HL-60/S4 treated with retinoic acid at 250 ng/mL for 4 days and 3 days (cell line): Measurements from ENCODE around the gene TENM4.

ENCODE experiments used
- in situ Hi-C: fragments of 300-500 bp; cut with MboI; formaldehyde crosslinking; loops from 2 replicates; pipeline ENCODE4 v1.7.0; 2022; ENCODE audit warnings: low sequenced_read_pairs

Gene TENM4

DNA sequence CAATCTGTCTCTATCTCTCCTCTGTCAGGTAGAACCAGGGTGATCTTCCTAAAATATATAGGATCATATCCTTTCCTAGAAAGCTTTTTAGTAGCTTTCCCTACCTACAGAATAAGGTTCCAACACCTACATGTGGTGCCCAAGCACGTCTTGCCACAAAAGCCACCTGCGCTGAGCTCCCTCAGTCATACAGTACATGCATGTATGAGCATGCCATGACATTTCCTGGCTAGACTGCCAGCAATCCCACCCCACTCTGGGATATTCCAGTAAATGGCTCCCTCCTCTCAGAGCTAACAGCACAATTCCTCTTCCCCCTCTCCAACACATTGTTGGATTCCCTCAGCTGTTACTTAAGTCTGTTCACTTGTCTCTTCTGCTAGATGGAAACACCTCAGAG, 398.0 kb downstream of the TENM4 start:
- in situ Hi-C loops = no loop called here

DNA sequence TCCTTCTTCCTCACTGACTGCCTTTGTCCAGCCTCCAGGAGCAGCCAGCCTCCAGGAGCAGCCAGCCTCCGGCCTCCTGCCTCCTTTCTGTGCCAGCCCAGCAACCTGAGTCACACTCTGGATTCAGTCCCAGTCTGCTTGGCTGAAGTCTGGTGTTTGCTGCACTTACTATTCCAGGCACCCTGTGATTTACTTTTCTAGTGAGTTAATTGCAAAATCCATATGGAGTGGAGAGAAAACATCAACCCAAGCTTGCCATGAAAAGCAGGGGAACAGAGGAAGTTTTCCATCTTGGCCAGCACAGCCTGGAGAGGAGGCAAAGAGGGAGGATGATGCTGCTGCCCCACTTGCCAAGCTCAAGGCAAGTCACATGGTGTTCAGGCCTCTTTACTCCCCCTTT, 400.5 kb downstream of the TENM4 start:
- in situ Hi-C loops = no loop called here

DNA sequence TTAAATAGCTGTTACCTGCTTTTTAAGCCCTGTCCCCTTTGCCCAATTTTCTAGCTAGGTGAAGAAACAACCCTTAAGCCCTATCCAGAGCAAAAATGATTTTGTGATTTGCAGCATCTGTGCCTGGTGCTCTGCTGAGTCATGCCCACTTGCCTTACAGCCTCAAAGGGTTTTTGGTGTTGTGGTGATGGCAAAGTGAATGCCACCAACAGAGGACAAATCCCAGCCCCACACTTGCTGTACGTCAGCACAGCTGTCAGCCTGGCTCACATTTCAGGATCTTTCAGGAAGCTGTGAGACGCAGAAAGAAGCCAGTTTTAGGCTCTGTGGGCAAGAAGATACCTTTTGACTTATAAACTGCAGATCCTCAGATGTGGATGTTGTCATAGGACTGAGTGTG, 401.7 kb downstream of the TENM4 start:
- in situ Hi-C loops = no loop called here

DNA sequence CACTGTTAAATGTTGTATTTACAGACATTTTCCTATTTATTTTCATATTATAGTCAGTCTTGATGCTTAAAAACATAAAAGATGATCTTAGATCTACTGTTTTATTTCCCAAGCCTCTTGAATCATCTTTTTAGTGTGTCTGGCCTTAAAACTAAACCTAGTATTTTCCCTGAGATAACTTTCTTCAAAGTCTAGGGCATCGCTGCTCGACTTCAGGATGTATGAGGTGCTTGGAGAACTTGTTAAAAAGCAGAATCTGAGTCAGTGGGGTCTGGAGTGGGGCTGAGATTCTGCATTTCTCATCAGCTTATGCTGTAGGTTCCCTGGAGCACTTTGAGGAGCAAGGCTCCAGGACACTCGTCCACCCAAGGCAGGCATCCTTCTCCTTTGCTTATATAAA, 404.9 kb downstream of the TENM4 start:
- in situ Hi-C loops = no loop called here

DNA sequence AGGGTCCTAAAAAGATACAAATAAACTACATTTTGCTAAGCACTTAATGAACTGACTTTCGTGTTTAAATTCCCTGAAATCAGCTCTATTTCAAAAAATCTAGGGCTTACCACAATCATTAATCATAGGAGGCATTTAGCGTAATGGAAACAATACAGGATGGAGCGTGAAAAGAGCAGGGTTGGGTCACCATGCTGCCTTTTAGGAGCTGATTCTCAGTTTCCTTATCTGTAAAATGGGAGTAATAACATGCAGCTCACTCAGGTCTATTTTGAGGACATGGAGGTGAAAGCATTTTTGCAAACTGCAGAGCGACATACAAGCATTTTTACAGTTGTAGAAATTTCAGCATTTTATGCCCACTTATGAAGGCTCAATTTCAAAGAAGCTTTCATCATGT, 407.0 kb downstream of the TENM4 start:
- in situ Hi-C loops = no loop called here

DNA sequence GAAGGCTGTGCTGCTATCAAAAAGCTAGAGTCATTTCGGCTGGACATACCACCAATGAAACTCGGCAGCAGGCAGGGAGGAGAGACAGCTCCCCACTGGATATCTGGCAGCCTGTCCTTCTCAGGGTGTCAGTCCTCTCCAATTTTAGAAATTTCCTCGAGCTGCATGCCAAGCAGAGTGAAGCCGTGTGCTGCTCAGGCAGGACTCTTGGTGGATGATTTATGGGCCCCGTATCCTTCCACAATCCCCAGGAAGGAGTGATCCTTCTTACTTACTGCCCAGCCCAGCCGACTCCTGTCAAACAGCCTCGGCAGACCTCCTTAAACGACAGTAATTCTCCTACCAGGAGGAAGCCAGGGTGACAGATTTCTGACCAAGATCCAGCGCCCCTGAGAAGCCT, 410.4 kb downstream of the TENM4 start:
- in situ Hi-C loops = no loop called here

DNA sequence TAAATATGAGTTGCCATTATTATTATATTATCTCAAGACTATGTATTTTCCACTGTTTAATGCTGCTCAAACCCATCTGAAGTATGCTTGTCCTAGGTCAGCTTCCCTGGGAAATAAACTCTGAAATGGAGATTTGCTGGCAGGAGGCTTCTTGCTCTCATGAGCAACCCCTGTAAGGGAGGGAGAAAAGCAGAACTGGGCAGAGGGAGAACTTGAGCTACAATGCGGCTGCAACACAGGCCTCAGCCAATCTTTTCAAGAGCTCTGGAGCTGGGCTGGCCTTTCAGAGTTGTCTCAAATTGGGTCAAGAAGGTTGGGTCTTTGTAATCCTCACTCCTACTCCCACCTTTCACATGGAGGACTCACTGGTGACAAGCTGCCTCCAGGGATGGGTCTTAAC, 412.6 kb downstream of the TENM4 start:
- in situ Hi-C loops = no loop called here

DNA sequence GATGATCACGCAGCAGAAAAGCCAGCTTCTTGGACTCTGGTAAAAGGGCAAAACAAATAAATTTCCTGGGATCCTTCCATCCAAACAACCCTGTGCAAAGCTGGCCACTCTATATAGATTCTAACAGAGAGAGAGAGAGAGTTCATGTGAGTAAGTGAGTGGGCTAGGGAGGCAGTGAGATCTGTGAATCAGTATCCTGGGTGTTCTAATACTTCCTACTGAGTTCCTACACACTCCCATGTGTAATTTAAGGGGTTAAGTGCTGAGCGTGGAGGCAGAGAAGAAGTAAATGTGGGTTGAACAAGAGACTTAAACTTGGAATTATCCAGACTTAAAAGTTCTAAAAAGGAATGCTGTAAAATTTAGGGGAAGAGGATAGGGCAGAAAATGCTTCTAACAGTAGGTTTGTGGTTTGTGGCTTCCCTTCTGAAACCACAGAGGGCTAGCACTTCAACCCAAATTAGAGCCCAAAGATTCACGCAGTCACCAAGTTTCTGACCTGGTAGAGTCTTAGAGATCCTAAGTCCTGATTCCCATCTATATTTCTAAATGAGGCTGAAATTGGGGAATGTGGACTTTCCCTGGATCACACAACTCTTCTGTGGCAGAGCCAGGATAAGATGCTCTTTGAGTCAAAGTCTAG, 413.9 kb downstream of the TENM4 start:
- in situ Hi-C loops = no loop called here

DNA sequence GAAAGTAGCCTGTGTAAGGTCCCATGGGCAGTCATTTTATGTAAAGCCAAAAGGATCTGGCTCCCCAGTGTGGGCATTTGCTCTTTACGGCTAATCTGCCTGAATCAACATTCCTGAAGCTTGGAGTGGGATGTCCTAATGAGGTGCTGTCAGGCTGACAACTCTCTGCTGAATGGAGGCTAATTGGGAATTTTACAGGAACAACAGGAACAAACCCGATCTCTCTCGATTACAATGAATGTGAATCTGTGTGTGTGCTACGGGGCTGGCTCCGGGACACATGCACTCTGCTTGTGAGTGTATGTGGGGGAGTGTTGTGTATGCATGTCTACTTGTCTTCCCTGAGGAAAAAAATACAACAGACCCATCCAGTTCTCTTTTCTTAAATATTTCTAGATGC, 415.2 kb downstream of the TENM4 start:
- in situ Hi-C loops = no loop called here

DNA sequence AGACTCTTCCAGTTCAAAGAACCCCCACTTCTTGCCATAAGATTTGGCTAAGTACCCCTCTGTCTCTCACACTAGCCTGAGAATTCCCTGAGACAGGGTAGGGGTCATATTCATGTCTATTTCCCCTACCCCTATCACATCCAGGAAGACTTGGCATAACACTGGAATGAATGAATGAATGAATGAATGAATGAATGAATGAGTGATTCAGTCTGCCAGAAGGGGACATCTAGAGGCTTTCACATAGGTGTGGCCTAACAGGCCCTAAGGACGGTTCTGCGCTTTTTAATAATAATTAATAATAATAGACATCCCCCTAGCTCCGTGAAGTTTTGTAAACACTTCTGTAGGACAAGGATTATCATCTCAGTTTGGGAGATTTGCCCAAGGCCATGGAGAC, 415.7 kb downstream of the TENM4 start:
- in situ Hi-C loops = no loop called here

DNA sequence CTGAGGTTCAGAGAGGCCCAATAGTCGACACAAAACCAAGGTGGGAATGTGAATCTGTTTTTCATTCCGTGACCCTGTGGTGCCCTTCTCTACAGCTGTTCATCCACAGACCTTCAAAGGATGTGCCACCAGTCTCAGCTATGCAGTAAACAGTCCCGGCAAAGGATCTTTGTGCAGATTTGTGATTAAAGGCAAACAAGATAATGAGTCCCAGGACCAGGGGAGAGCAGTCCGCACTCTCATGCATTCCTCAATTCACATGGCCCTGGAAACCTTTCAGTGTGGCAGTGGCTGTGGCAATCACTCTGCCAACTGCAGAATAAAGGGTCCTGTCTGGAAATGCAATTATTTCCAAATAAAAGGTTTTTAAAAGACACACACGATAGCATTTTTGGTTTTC, 418.6 kb downstream of the TENM4 start:
- in situ Hi-C loops = no loop called here

DNA sequence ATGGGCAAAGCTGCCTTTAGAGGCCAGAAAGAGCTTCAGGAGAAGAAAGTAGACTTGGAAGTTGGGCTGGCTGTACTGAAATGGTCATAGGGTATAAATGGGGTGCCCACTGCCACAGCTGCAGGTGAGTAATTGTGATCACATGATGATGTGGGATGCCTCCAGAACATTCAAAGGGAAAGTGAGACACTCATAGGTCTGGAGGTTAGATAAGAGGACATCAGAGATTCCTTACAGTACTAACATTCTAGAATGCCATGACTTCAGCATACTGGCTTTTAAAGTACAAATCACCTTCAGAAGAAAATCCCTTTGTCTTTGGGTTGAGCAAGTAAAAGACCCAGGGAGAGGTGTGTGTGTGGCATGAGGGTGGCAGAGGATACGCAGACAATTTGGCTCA, 419.2 kb downstream of the TENM4 start:
- in situ Hi-C loops = no loop called here

DNA sequence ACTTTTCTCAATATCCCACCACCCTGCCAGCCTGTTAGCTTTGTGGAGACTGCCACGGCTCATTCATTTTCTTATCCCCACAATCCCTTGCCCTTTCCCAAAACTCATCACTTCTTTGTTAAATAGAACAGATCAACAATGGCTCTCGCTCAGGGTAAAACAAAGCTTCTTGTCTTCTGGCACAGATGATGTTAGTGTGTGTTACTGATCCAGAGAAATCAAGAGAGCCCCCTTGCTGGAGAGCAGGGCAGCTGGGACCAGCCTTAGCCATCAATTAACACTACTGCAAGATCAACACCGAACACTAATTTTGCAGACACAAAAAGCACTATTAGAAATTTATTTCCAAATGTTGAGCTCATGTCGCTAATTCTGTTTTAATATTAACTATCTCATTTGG, 420.9 kb downstream of the TENM4 start:
- in situ Hi-C loops = no loop called here

DNA sequence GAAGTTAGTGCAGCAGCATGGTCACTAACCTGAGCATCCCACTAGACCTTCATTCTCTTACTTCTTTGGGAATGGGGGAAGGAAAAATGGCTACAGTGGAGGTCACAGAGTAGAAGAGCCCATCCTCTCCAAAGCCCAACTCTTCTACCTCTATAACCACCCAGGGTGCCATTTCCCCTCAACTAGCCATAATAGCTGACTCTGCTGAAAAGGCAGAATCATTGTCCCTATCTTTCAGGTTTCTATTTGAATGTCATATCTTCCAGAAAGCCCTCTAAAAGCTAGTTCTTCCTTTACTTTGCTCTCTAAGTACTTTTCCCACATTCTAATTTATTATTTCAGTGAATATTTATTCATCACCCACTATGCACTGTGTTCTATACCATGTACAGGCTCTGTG, 421.6 kb downstream of the TENM4 start:
- in situ Hi-C loops = no loop called here

DNA sequence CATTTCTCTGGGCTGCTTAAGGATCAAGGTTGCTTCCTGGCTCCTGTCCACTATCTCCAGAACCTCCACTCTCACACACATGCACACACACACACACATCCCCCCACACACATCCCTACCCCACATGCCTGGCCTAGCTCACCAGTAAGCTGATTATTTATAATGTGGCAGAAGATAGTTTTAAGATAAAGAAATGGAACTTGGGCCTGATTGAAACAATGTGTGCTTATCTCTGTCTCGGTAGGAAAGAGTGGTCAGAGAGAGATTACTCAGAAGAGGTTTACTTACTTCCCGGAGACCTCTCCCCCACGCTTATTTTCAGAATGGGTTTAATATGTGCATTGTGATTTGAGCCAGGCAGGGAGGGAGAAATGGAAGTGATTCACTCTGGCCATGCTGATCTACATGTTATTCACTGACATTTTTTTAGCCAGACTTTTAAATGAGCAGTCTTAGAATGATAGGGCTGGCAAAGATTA, 422.4 kb downstream of the TENM4 start:
- in situ Hi-C loops = no loop called here

DNA sequence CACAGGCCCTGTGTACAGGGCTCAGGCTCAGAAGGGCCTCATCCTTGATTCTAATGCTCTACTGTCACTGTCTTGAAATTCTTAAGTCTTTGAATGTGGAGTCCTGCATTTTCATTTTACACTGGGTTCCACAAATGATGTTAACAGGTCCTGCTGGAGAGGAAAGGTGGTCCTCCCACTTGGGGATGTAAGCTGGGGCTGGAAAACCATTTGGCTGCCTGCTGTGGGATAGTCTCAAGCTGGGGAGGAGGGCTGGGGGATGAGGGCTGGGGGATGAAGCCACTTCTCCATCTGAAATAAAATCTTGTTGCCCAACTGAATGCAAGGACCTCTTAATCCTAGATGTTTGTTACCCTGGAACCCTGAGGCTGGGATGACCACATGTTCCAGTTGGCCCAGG, 423.0 kb downstream of the TENM4 start:
- in situ Hi-C loops = no loop called here

DNA sequence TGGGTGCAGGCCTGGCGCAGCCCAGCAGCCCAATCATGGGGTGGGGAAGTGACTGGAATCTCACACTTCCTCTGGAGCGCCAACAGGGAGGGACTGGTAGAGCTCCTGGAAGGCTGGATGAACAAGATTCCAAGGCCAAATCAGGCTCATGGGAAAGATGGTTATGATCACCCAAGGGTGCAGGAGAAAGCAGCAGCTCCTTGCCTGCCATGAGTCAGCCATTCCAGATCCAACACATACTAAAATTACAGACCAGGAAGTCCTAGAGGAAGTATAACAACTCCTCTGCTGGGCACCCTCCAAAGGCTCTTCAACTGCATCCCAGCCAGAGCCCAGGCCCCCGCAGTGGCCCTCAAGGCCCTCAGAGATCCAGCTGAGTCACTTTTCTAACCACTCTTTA, 427.3 kb downstream of the TENM4 start:
- in situ Hi-C loops = no loop called here

DNA sequence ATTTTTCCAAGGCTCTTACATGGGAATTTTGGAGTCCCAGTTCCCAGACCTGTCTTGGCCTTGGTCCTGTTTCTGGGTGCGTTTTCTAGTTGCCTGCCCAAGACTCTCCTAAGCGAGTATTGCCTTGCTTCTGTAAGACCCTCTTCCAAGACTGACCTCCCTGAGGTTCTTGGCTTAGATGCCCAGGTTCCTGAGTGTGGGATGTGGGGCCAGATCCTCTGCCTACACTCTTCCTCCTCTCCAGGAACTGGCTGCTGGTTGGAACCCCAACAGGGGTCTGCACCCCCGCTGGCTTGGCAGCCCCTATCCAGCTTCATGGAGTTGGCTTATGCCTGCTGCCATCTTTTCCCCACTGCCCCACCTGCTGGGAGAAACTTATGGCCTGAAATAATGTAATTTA, 429.5 kb downstream of the TENM4 start:
- in situ Hi-C loops = no loop called here

DNA sequence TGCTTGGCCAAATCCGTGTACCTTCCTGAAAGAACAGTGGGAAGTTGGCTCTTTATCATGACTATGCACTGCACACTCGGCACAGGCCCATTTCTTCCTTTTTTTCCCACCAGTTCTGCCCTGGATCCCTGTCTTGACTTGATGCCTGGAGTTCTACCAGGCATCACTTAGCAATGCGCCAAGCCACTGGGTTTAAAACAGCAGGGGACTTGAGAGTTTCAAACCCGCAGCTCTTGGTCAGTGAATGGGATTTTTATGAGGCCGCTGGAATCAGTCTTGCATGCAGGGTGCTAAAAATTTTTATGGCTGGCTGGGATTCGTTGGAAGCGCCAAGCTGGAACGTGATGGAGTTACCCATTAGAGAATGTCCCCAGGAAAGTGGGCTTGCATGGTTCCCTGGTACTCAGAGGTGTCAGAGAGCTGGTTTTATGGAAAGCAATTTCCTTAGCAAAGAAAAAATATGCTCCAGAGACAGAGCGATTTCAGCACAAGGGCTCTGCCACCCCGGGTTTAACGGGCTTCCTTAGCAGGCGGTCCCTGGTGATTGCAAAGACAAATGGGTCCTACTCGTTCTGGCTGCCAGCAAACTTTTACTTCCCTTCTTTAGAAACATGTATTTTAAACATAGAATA, 432.9 kb downstream of the TENM4 start:
- in situ Hi-C loops = no loop called here

DNA sequence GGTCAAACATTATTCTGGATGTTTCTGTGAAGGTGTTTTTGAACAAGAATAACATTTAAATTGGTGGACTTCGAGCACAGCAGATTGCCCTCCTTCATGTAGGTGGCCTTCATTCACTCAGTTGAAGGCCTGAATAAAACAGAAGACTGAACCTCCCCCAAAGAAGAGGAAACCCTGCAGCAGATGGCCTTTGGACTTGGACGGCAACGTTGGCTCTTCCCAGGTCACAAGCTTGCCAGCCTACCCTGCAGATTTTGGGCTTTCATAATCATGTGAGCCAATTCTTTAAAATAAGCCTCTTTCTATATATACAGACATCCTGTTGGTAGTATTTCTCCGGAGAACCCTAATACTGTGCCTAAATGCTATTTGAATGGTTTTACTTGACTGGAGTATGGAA, 434.0 kb downstream of the TENM4 start:
- in situ Hi-C loops = no loop called here

DNA sequence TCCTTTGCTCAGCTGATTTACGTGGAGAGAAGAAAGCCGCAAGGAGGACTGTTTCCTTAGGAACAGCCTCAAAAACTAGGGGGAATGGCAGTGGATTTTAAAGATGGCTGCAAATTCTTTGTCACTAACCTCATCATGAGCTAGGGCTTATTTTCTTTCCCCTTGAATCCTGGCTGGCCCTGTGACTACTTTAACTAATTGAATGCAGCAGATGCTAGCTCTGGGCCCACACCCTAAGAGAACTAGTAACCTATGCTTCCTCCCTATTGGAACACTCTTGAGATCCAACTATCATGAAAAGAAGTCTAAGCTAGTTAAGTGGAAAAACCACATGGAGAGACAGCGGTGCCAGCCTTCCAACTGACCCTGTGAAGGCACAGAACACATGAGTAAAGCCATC, 444.8 kb downstream of the TENM4 start:
- in situ Hi-C loops = no loop called here

DNA sequence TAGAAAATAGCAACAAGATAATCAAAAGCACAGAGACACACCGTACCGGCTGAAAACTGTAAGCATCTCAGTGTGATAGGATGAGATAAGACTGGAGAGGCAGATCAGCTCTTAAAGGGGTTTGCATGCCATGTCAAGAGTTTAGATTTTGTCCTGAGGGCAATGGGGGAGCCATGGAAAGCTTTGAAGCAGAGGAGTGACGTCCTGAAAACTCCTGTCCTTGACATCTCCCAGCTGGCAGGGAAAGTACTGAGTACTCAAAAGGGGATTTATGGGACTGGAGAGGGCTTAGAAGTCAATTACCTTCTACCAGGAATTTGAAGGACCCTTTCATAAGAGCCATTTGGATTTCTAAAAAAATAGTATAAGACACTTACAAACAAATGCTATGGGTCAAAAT, 445.7 kb downstream of the TENM4 start:
- in situ Hi-C loops = no loop called here

DNA sequence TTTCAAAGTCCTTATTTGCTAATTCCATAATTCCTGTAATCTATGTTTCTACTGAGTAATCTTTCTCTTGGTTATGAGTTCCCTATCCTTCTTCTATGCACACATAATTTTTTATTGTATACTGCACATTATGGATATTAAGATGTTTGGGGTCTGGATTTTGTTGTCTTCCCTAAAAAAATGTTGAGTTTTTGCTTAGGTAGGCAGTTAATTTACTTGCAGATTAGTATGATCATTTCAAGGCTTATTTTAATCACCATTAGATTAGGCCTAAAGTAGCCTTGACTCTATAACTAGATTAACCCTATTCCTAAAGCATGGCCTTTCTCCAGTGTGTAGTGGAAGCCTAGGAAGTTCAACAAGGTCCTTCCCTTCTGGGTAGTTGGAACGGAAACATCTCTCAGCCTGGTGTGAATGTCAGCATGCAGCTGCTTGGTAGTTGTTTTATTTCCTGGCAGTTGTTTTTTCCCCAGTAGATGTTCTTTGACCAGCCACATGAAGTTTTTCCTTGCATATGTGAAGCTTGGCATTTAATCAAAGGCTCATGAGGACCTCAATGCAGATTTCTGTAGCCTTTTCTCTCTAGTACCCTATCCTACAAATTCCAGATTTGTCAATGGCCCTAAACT, 446.9 kb downstream of the TENM4 start:
- in situ Hi-C loops = no loop called here
